GM21528 (cell line): ENCODE data around the gene MOB3A.

Experiments used
- ATAC-seq: cut with Tn5 transposase; IDR thresholded peaks from one replicate; pipeline ENCODE4 v1.9.1; 2021; ENCODE audit warnings: mild to moderate bottlenecking, moderate library complexity; ENCODE audit not compliant: unreplicated experiment, low FRiP score

The MOB3A gene

GRCh38 chr19:2084993-2085720 lies 11.0 kb downstream of the MOB3A start:
- ATAC-seq: no peak

- no peak for ATAC-seq
Observed at GRCh38 chr19:2083174-2083854, 12.8 kb downstream of the MOB3A start.

GRCh38 chr19:2081873-2082810 lies 14.0 kb downstream of the MOB3A start:
- no peak for ATAC-seq

GRCh38 chr19:2080336-2080988 lies 15.7 kb downstream of the MOB3A start:
- no peak for ATAC-seq

- ATAC-seq: no peak
Observed at GRCh38 chr19:2079865-2080301, 16.2 kb downstream of the MOB3A start.

- ATAC-seq: no peak
Observed at GRCh38 chr19:2079076-2079864, 16.9 kb downstream of the MOB3A start.

- no peak for ATAC-seq
Observed at GRCh38 chr19:2077833-2078619, 18.1 kb downstream of the MOB3A start.

GRCh38 chr19:2077398-2077797 lies 18.7 kb downstream of the MOB3A start:
- no peak for ATAC-seq

GRCh38 chr19:2076526-2076944 lies 19.6 kb downstream of the MOB3A start:
- no peak for ATAC-seq

- ATAC-seq: no peak
Observed at GRCh38 chr19:2072757-2073551, 23.2 kb downstream of the MOB3A start.

GRCh38 chr19:2070986-2071673 lies 25.0 kb downstream of the MOB3A start:
- no peak for ATAC-seq

GRCh38 chr19:2070436-2070827 lies 25.7 kb downstream of the MOB3A start:
- no peak for ATAC-seq

GRCh38 chr19:2064788-2065524 lies 31.2 kb downstream of the MOB3A start:
- no peak for ATAC-seq

GRCh38 chr19:2064395-2064787 lies 31.7 kb downstream of the MOB3A start:
- ATAC-seq: no peak

GRCh38 chr19:2063824-2064223 lies 32.3 kb downstream of the MOB3A start:
- no peak for ATAC-seq

GRCh38 chr19:2062770-2063169 lies 33.4 kb downstream of the MOB3A start:
- no peak for ATAC-seq

GRCh38 chr19:2062389-2062729 lies 33.8 kb downstream of the MOB3A start:
- ATAC-seq: no peak
